Sigmoid colon (tissue), 4 donors: ENCODE measurements around the gene SEC24D.

Experiments
- CTCF ChIP-seq, 4 experiments: fragments of 450-650 bp in 3 of 4; fragments of 200-600 bp in 1 of 4; IDR thresholded peaks; one replicate each; pipeline ENCODE4 v1.5.1; 2016 to 2019; ENCODE audit warnings: antibody characterized with exemption in 4 of 4, mild to moderate bottlenecking in 3 of 4, moderate library complexity in 2 of 4
- EP300 ChIP-seq, 4 donors: sonication (generic); formaldehyde crosslinking; IDR thresholded peaks; one replicate each; pipeline ENCODE4 v1.6.1; 2017; ENCODE audit warnings: antibody characterized with exemption in 4 of 4
- POLR2A ChIP-seq, 2 donors: fragments of 450-650 bp; IDR thresholded peaks; one replicate each; pipeline ENCODE4 v1.6.1; 2016; ENCODE audit warnings: antibody characterized with exemption in 2 of 2, mild to moderate bottlenecking in 2 of 2, moderate library complexity in 2 of 2

- TF ChIP-seq CTCF (IDR thresholded peaks at IDR 0.05) = no peak
- no peak for TF ChIP-seq POLR2A (IDR thresholded peaks at IDR 0.05)
- no peak for TF ChIP-seq EP300 (IDR thresholded peaks at IDR 0.05)
Observed at GRCh38 chr4:118798658-118799057, 37.3 kb downstream of the SEC24D start.
